Naive thymus-derived CD8-positive, alpha-beta T cell (primary cell): ENCODE results near the gene TNS3. TPM values are rescaled to one million over a fixed set of nuclear protein-coding genes. Genes with fewer than 3 reads are reported as not detected.

ENCODE experiments used
- ATAC-seq, 2 donors: fragments of 150-1000 bp; cut with Tn5 transposase in 1 of 2; sonication (Bioruptor Pico), chemical (Tn5 transposase) in 1 of 2; 1 replicate in 1 of 2; 2 replicates in 1 of 2; pipeline ENCODE4 v1.10.0; 2021; ENCODE audit warnings: mild to moderate bottlenecking in 2 of 2, moderate library complexity in 2 of 2
- POLR2A ChIA-PET: fragments of 350-600 bp; sonication (Branson Sonifier 250); formaldehyde crosslinking; loops from one replicate; lab custom pipeline; 2021; ENCODE audit warnings: antibody characterized with exemption; lab: Charles Lee
- DNase-seq, 10 donors: peaks; one replicate each; pipeline versions ENCODE4 v3.0.0 to v3.0.0-alpha.2; 2020 to 2022
- H3K27ac Mint-ChIP-seq, 10 donors: one replicate each; pipeline ENCODE4 v1.8.0; 2020 to 2022; ENCODE audit warnings: mild to moderate bottlenecking in 10 of 10, mixed read lengths in 10 of 10, moderate library complexity in 4 of 10, inconsistent platforms in 1 of 10
- H3K27me3 Mint-ChIP-seq, 5 donors: one replicate each; pipeline ENCODE4 v1.8.0; 2021 to 2022; ENCODE audit warnings: mixed read lengths in 5 of 5
- H3K36me3 Mint-ChIP-seq, 3 donors: one replicate each; pipeline ENCODE4 v1.8.0; 2020 to 2022; ENCODE audit warnings: mixed read lengths in 3 of 3, mild to moderate bottlenecking in 2 of 3, inconsistent platforms in 1 of 3
- H3K4me1 Mint-ChIP-seq, 4 donors: one replicate each; pipeline ENCODE4 v1.8.0; 2021 to 2022; ENCODE audit warnings: mixed read lengths in 4 of 4
- H3K4me3 Mint-ChIP-seq, 10 donors: one replicate each; pipeline ENCODE4 v1.8.0; 2020 to 2022; ENCODE audit warnings: mild to moderate bottlenecking in 10 of 10, mixed read lengths in 10 of 10, moderate library complexity in 6 of 10, inconsistent platforms in 1 of 10
- H3K9me3 Mint-ChIP-seq, 9 donors: one replicate each; pipeline ENCODE4 v1.8.0; 2020 to 2022; ENCODE audit warnings: mixed read lengths in 9 of 9, mild to moderate bottlenecking in 3 of 9, inconsistent platforms in 1 of 9, moderate library complexity in 1 of 9
- polyA plus RNA-seq, 3 donors: library from polyadenylated mRNA; unstranded; fragments of 300-500 nt; fragmentation: Illumina TruSeq; gene quantifications; one replicate each; pipeline ENCODE4 v1.2.3, GENCODE V29; 2021
- total RNA-seq, 8 experiments: library from RNA in 2 of 8; stranded (reverse) in 2 of 8; gene quantifications; one replicate each; pipeline ENCODE4 v1.2.3 and lab custom pipeline; 2021 to 2026

TNS3 gene
- total and polyA plus RNA-seq, 5 experiments from 2014 or later = 1.2 to 1.6 TPM; not detected in 3

- H3K27me3 Mint-ChIP-seq = peaks cover 0 to 6% (median 1%) of the 10 kb centered on the region in 5 donors
Measured at GRCh38 chr7:47514818-47515217, 67.1 kb downstream of the TNS3 start.

DNA sequence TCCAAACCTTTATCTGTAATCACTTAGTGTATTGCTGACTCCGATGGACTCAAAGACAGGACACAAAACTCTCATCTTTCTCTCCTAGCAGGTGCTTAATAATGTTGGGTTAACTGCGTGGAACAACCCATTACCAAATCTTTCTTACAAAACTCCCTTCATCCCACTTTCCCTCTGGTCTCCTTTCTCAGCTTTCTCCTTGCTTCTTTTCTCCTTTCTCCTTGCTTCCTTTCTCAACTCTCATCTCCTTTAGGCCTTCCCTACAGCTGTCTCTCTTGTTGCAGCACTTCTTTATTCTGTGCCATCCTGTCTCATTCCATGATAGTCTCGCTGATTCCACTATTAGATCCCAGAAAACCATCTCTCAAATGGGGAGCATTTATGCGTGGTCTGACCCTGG is 67.5 kb downstream of the TNS3 start:
- Mint-ChIP-seq H3K36me3 (no peaks in the 10 kb centered on the region), H3K27ac (no peak overlapping the region), H3K4me1 (peaks cover 0 to 4% (median 0%) of the 10 kb centered on the region in 4 donors), H3K4me3 (no peak overlapping the region), H3K9me3 (peaks cover 0 to 3% (median 0%) of the 10 kb centered on the region in 9 donors), H3K27me3 (peaks cover 0 to 6% (median 1%) of the 10 kb centered on the region in 5 donors)
- ATAC-seq (no peak), DNase-seq (no peak)
- POLR2A ChIA-PET = no interaction called here

More at GRCh38 chr7:47514818-47515217, 67.1 kb downstream of the TNS3 start:
- H3K9me3 Mint-ChIP-seq = peaks cover 0 to 3% (median 0%) of the 10 kb centered on the region in 9 donors
- POLR2A ChIA-PET = no interaction called here
- H3K4me1 Mint-ChIP-seq = peaks cover 0 to 4% (median 0%) of the 10 kb centered on the region in 4 donors
- DNase-seq (no peak), ATAC-seq (no peak)
- no peaks in the 10 kb centered on the region for H3K36me3 Mint-ChIP-seq
- H3K27ac Mint-ChIP-seq = no peak overlapping the region
- no peak overlapping the region for H3K4me3 Mint-ChIP-seq

DNA sequence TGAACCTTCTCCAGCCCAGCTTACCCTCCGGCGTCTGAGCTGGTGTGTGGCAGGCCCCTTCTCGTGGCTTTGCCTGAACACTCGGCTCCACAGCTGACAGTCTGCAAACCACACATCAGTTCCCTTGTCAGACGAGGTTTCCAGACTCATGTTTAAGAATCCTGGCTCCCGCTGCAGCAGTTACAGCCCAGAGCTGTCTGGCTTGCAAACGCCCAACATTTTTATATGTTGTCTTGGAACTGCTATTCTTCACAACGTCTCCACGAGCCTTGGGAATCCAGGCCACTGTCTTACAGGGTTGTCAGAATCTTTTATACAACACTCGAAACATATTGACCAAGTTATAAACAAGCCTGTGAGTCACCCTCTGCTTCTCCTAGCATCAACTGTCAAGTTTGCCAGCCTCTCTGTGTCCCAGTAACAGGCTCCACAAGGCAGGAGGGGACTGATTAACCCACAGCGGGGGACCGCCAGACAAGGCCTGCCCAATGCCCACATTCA is 68.1 kb downstream of the TNS3 start:
- POLR2A ChIA-PET = no interaction called here
- Mint-ChIP-seq H3K27me3 (peaks cover 0 to 6% (median 0%) of the 10 kb centered on the region in 5 donors), H3K4me1 (peaks cover 0 to 4% (median 0%) of the 10 kb centered on the region in 4 donors), H3K27ac (no peak overlapping the region), H3K4me3 (no peak overlapping the region), H3K9me3 (peaks cover 0 to 3% (median 0%) of the 10 kb centered on the region in 9 donors), H3K36me3 (no peaks in the 10 kb centered on the region)
- DNase-seq (no peak), ATAC-seq (no peak)

DNA sequence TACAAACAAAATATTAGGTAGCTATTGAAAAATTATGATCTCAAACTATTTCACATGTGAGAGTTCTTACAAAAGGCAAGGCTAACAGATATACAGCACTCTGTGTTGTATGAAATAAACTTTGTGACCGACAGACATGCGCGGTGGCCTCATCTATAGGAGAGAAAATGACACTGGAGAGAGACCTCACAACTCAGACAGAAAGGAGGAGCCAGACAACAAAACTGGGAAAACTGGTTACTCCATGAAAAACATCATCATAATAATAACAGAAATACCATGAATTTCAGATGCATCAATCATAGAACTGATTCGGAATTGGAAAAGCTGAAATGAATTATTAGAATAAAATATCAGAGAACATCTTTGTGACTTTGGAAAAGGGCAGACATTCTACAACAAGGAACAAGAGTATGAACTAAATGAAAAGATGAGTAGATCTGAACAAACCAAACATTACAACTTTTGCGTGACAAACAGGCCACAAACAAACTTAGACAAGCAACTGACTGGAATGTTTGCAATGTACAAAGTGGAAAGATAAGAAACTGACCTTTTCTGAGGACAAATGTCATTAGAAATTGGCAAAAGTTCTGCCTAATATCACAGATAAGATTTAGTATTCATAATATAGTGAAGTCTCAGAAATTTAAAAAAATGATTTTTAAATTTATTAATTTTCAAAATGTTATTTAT is 69.3 kb downstream of the TNS3 start:
- H3K4me3 Mint-ChIP-seq = no peak overlapping the region
- DNase-seq = no peak
- H3K27ac Mint-ChIP-seq = no peak overlapping the region
- no peak for ATAC-seq
- POLR2A ChIA-PET = no interaction called here
- H3K9me3 Mint-ChIP-seq = peaks cover 0 to 2% (median 0%) of the 10 kb centered on the region in 9 donors
- no peaks in the 10 kb centered on the region for H3K36me3 Mint-ChIP-seq
- peaks cover 0 to 4% (median 0%) of the 10 kb centered on the region in 4 donors for H3K4me1 Mint-ChIP-seq
- peaks cover 0 to 6% (median 0%) of the 10 kb centered on the region in 5 donors for H3K27me3 Mint-ChIP-seq

- H3K27ac Mint-ChIP-seq = no peak overlapping the region
- DNase-seq = no peak
- no peaks in the 10 kb centered on the region for H3K4me1 Mint-ChIP-seq
- H3K4me3 Mint-ChIP-seq = no peak overlapping the region
- H3K27me3 Mint-ChIP-seq = no peaks in the 10 kb centered on the region
- ATAC-seq = no peak
- no peaks in the 10 kb centered on the region for H3K36me3 Mint-ChIP-seq
- POLR2A ChIA-PET = no interaction called here
- H3K9me3 Mint-ChIP-seq = peaks cover 0 to 2% (median 0%) of the 10 kb centered on the region in 9 donors
Measured at GRCh38 chr7:47511699-47512370, 70.1 kb downstream of the TNS3 start.

- Mint-ChIP-seq H3K4me3 (no peak overlapping the region), H3K27me3 (no peaks in the 10 kb centered on the region), H3K27ac (no peak overlapping the region), H3K36me3 (no peaks in the 10 kb centered on the region), H3K4me1 (no peaks in the 10 kb centered on the region), H3K9me3 (peaks cover 0 to 2% (median 0%) of the 10 kb centered on the region in 9 donors)
- DNase-seq (no peak), ATAC-seq (no peak)
- POLR2A ChIA-PET = no interaction called here
Measured at GRCh38 chr7:47510786-47511185, 71.1 kb downstream of the TNS3 start.

- H3K27me3 Mint-ChIP-seq = no peaks in the 10 kb centered on the region
- no peaks in the 10 kb centered on the region for H3K4me1 Mint-ChIP-seq
- H3K36me3 Mint-ChIP-seq = no peaks in the 10 kb centered on the region
- no peak overlapping the region for H3K4me3 Mint-ChIP-seq
- POLR2A ChIA-PET = no interaction called here
- no peak overlapping the region for H3K27ac Mint-ChIP-seq
- no peak for ATAC-seq
- no peak for DNase-seq
- H3K9me3 Mint-ChIP-seq = peaks cover 0 to 2% (median 0%) of the 10 kb centered on the region in 9 donors
Measured at GRCh38 chr7:47510192-47510591, 71.7 kb downstream of the TNS3 start.

GRCh38 chr7:47509571-47509970 is 72.3 kb downstream of the TNS3 start:
- H3K27me3 Mint-ChIP-seq = no peaks in the 10 kb centered on the region
- H3K27ac Mint-ChIP-seq = no peak overlapping the region
- H3K9me3 Mint-ChIP-seq = peaks cover 0 to 2% (median 0%) of the 10 kb centered on the region in 9 donors
- H3K4me1 Mint-ChIP-seq = no peaks in the 10 kb centered on the region
- POLR2A ChIA-PET = no interaction called here
- H3K4me3 Mint-ChIP-seq = no peak overlapping the region
- no peaks in the 10 kb centered on the region for H3K36me3 Mint-ChIP-seq
- ATAC-seq = no peak
- no peak for DNase-seq

- Mint-ChIP-seq H3K4me1 (no peaks in the 10 kb centered on the region), H3K36me3 (no peaks in the 10 kb centered on the region), H3K9me3 (peaks cover 0 to 2% (median 0%) of the 10 kb centered on the region in 9 donors), H3K27me3 (no peaks in the 10 kb centered on the region), H3K4me3 (no peak overlapping the region), H3K27ac (no peak overlapping the region)
- DNase-seq = no peak
- no peak for ATAC-seq
- POLR2A ChIA-PET = no interaction called here
Measured at GRCh38 chr7:47508389-47509380, 73.2 kb downstream of the TNS3 start.

GRCh38 chr7:47507522-47507921 is 74.4 kb downstream of the TNS3 start:
- Mint-ChIP-seq H3K27me3 (no peaks in the 10 kb centered on the region), H3K9me3 (peaks cover 0 to 2% (median 0%) of the 10 kb centered on the region in 9 donors)
- POLR2A ChIA-PET = no interaction called here

GRCh38 chr7:47506382-47507339 is 75.2 kb downstream of the TNS3 start:
- POLR2A ChIA-PET = no interaction called here

More at GRCh38 chr7:47507522-47507921, 74.4 kb downstream of the TNS3 start:
- Mint-ChIP-seq H3K4me1 (no peaks in the 10 kb centered on the region), H3K4me3 (no peak overlapping the region), H3K27ac (no peak overlapping the region), H3K36me3 (no peaks in the 10 kb centered on the region)
- DNase-seq (no peak), ATAC-seq (no peak)

More at GRCh38 chr7:47506382-47507339, 75.2 kb downstream of the TNS3 start:
- Mint-ChIP-seq H3K9me3 (peaks cover 0 to 2% (median 0%) of the 10 kb centered on the region in 9 donors), H3K27ac (no peak overlapping the region), H3K4me3 (no peak overlapping the region), H3K36me3 (no peaks in the 10 kb centered on the region), H3K27me3 (no peaks in the 10 kb centered on the region), H3K4me1 (no peaks in the 10 kb centered on the region)
- no peak for ATAC-seq
- no peak for DNase-seq
